Measurements from ENCODE around the gene TRIM74.
A peak's percentile ranks its signal among the peaks of the same experiment; 100 is the strongest.
"Not testable (repeated sequence)": the region's sequence is repeated elsewhere in the genome, so short reads cannot be mapped to it uniquely, and the experiment has no call there.

TRIM74 gene

DNA sequence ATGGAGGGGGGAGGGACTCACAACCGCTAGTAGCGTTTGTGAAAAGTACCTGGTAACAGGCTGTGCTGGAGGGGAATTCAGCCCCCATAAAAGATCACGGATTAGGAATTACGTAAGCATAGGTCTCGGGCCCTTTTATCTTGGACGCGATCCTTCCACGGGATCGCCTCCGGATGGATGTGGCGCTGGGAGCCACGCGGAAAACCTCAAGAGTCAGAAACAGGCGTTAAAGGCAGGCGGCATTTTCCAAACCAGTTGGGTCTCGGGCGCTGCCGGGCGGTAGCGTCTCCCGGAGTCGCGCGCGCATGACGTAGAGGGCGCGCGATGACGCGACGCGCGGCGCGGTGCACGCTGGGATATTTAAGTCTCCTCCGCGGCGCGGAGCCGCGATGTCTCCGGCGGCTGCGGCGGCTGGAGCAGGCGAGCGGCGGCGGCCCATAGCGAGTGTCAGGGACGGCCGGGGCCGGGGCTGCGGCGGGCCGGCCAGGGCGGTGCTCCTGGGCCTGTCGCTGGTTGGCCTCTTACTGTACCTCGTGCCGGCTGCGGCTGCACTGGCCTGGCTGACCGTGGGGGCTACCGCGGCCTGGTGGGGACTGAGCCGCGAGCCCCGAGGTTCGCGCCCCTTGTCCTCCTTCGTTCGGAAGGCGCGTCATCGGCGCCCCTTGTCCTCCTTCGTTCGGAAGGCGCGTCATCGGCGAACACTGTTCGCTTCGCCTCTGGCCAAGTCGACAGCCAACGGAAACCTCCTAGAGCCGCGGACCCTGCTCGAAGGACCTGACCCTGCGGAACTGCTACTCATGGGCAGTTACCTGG lies 44.3 kb downstream of the TRIM74 start, which contains the start of gene POM121:
POM121 (plus strand) TSS at position 363 of the 813 bp plus-strand sequence; CDS start at position 390, 27 bp downstream.
- peak within 1 kb of the TSS; percentile 95 for H3K4me3 ChIP-seq (ENCODE audit: low read length)
- no peak for TF ChIP-seq ZNF274 (IDR thresholded peaks at IDR 0.05; ENCODE audit: low read depth, low read length)

DNA sequence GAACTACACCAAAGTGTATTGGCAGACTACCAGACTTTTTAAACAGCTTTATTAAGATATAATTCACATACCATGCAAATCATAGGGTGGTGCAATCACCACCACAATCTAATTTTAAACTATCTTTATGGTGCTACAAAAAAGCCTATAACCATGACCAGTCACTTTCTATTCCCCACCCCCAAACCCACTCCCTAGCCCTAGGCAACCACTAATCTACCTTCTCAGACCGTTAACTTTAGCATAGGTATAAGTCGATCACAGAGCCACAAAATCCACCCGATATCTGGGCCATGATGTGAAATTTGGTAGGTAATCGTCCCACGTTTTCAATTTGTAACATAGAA lies 44.9 kb downstream of the TRIM74 start:
- peak overlapping the region; percentile 95 for H3K4me3 ChIP-seq (ENCODE audit: low read length)
- TF ChIP-seq ZNF274 (IDR thresholded peaks at IDR 0.05; ENCODE audit: low read depth, low read length): no peak

DNA sequence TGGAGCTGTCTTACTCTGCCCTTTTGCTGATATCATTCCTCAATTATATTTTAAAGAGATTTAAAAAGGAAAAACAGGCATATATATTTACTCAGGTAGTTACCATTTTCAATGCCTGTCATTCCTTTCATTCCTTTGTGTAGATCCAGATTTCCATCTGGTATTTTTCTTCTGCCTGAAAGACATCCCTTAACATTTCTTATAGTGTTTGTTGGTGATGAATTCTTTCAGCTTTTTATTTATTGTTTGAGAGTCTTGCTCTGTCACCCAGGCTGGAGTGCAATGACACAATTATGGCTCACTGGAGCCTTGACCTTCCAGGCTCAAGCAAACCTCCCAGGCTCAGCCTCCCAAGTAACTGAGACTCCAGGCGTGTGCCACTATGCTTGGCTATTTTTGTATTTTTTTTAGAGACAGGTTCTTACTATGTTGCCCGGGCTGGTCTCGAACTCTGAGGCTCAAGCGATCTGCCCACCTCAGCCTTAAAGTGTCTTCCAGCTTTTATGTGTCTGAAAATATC lies 50.0 kb downstream of the TRIM74 start:
- H3K4me3 ChIP-seq (ENCODE audit: low read length): no peak overlapping the region
- TF ChIP-seq ZNF274 (IDR thresholded peaks at IDR 0.05; ENCODE audit: low read depth, low read length): no peak

DNA sequence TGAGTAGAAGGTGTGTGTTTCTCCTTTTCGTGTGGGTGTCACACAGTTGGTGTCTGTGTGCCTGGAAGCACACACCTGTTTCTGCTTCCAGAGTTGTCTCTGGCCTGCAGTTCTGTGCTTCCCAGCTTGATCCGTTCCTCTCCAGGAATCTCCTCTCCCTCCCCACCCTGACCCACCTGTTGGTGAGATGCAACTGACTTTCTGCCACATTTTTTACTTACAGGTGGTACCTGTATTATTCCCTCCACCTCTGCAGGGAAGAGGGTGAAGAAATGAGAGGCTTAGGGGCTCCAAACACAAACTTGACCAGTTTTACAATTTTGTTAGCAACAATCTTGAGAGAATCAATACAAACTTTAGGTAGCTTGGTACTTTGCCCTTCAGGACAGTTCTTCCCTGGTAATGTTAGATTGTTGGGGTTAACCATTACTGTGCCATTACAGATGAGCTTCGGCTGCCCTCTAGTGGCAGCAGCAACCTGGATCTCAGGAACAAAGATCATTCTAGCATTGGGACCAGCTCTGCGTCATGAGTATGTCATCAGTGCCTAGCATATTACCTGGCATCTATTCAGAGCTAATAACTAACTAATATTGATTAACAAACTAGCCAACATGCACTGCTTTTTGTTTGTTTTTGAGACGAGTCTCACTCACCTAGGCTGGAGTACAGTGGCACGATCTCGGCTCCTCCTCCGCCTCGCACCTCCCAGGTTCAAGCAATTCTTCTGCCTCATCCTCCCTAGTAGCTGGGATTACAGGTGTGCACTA lies 54.3 kb downstream of the TRIM74 start:
- H3K4me3 ChIP-seq (ENCODE audit: low read length): not testable (repeated sequence)

DNA sequence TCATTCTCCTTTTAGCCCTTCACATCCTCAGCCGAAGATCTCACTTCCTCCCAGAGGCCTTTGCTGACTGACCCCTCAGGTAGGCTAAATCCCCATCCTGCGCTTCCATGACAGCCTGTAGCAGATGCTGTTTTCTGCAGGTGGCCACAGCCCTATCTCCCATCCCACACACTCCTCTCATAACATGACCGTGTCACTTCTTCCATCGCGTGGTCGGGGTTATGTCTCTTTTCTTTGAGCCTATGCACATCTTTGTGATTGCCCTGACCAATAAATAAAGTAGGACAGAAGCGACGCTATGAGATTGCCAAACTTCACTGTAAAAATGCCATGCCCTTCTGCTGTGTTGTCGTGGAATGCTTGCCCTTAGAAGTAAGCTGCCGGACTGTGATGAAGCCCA lies 55.5 kb downstream of the TRIM74 start:
- H3K4me3 ChIP-seq (ENCODE audit: low read length): not testable (repeated sequence)

DNA sequence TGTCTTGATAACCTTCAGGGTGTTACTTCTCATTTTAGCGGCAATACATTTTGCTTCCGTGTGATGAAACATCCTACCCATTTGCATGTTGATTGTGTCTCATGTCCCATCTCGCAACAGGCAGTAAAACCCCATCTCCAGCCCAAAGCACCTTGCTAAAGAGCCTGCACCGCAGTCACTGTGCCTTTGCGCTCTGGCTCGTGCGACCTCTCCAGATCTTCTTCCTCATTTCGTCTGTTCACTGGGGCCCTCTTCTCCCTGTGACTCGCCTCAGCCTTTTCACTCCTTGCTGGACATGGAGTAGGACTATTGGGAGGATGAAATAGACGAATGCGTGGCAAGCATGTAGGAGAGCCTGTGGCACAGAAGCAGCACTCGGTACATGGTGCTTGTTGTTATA lies 57.9 kb downstream of the TRIM74 start:
- H3K4me3 ChIP-seq (ENCODE audit: low read length): not testable (repeated sequence)

All from GM08714 (cell line).